Fibroblast of pulmonary artery (primary cell): Measurements from ENCODE around the gene TCF7L1.
A peak's percentile ranks its signal among the peaks of the same experiment; 100 is the strongest.
"Not testable (repeated sequence)": the region's sequence is repeated elsewhere in the genome, so short reads cannot be mapped to it uniquely, and the experiment has no call there.

Experiments
- DNase-seq: peaks from one replicate; pipeline ENCODE4 v3.0.0-alpha.2; 2010; ENCODE audit warnings: low read depth
- H3K4me3 ChIP-seq: replicated peaks from 2 replicates; pipeline ENCODE4 v1.5.1; 2011; ENCODE audit warnings: low read depth, mild to moderate bottlenecking, control low read depth, low read length, moderate library complexity
- TF ChIP-seq, protein P1 (sequence below): IDR thresholded peaks from 2 replicates; pipeline ENCODE4 v1.5.1; 2011; ENCODE audit warnings: mild to moderate bottlenecking, control low read depth, low read length, inconsistent platforms; ENCODE audit errors: missing control alignments

TCF7L1 gene

DNA sequence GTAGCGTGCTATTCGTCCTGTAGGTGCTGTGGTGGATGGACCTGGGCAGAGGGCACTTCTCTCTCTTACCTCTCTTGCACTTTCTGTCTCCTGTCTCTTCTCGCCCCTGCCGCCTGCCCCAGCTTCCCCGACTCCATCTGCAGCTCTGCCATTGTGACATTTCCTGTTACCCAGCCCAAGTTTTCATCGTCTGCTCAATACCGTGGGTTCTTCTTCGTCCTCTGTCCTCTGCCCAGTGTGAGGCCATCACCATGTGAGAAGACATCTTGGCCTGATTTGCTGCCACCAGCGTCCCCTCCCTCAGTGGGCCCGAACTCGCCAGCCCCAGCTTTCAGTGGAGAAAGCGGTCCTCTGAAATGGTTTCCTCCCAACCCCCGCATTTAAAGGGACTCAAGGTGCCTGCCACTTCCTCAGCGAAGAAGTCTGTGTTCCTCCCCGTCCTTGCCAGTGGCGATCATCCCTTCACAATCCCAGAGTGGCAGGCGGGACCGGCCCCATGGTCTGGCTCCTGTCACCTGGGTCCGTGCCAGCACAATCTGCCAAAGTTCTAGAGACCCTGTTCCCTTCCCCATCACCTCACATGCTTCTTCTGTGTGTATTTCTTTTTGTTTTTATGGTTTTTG is 176.6 kb downstream of the TCF7L1 start:
- DNase-seq, result no peak
- TF ChIP-seq, protein P1, sequence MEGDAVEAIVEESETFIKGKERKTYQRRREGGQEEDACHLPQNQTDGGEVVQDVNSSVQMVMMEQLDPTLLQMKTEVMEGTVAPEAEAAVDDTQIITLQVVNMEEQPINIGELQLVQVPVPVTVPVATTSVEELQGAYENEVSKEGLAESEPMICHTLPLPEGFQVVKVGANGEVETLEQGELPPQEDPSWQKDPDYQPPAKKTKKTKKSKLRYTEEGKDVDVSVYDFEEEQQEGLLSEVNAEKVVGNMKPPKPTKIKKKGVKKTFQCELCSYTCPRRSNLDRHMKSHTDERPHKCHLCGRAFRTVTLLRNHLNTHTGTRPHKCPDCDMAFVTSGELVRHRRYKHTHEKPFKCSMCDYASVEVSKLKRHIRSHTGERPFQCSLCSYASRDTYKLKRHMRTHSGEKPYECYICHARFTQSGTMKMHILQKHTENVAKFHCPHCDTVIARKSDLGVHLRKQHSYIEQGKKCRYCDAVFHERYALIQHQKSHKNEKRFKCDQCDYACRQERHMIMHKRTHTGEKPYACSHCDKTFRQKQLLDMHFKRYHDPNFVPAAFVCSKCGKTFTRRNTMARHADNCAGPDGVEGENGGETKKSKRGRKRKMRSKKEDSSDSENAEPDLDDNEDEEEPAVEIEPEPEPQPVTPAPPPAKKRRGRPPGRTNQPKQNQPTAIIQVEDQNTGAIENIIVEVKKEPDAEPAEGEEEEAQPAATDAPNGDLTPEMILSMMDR, result no peak
- no peak overlapping the region for H3K4me3 ChIP-seq

DNA sequence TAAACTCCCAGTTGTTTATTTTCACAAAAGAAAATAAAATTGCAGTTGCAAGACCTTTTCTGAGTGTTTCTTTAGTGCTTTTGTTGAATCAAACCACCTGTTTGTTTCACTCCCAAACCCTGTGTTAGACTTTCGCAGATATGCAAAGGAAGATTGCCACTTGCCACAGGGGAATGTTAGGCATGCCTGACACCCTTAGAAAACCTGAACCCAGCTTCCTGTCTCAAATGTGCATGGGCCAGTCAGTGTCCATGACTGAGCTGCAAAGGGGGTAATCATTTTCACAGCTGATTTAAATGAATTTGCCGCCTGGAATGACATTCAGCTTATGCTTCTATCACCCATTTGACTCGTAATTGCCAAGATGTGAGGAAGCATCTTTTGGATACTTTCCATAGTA is 177.1 kb downstream of the TCF7L1 start:
- H3K4me3 ChIP-seq, result no peak overlapping the region
- TF ChIP-seq, protein P1, result no peak
- no peak for DNase-seq

DNA sequence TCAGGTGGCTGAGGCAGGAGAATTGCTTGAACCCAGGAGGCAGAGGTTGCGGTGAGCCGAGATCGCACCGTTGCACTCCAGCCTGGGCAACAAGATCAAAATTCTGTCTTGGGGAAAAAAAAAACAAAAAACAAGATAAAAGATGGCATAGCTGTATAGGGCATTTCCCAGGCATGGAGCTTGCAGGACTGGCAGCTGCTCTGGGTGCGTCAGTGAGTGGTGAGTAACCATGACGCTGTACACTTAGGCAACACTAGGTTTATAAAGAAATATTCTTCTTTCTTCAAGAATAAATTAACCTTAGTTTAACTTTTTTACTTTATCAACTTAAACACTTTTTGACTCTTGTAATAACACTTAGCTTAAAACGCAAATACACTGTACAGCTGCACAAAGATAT is 179.2 kb downstream of the TCF7L1 start:
- DNase-seq, result peak; percentile 81
- H3K4me3 ChIP-seq, result no peak overlapping the region
- TF ChIP-seq, protein P1, result no peak

DNA sequence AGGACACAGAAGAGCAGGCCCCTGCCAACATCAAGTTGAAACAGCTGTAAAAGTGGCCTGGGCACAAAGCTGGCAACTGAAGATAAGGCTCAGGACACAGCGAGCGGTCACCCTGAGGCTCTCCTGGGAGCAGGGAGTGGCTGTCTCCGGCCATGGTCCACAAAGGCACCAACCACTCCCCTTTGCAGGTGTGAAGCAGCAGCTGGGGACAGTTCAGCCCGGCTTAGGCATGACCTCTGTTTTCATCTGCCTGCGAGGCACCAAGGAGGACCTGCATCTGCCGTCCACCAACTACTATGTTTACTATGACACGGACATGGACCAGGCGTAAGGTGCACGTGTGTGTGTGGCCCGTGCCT is 181.7 kb downstream of the TCF7L1 start:
- TF ChIP-seq, protein P1, result no peak
- H3K4me3 ChIP-seq, result no peak overlapping the region
- no peak for DNase-seq

DNA sequence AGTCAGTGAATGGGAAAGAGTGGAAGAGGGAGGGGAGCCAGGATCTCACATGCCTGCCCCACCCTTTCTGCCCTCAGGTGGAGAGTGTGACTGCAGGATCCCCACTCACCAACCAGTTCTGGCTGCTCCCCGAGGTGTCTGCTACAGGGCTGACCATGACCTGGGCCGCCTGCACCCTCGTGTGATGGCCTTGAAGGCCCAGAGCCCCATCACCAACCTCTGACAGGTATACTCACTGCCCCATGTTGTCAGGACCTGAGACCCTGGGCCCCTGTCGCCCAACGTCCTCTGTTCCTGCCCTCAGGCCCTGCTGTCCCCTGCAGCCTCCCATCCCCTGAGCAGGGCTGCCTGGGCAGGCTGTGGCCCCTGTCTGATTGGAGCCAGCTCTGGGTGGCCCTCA is 182.7 kb downstream of the TCF7L1 start:
- H3K4me3 ChIP-seq, DNase-seq: not testable (repeated sequence)

DNA sequence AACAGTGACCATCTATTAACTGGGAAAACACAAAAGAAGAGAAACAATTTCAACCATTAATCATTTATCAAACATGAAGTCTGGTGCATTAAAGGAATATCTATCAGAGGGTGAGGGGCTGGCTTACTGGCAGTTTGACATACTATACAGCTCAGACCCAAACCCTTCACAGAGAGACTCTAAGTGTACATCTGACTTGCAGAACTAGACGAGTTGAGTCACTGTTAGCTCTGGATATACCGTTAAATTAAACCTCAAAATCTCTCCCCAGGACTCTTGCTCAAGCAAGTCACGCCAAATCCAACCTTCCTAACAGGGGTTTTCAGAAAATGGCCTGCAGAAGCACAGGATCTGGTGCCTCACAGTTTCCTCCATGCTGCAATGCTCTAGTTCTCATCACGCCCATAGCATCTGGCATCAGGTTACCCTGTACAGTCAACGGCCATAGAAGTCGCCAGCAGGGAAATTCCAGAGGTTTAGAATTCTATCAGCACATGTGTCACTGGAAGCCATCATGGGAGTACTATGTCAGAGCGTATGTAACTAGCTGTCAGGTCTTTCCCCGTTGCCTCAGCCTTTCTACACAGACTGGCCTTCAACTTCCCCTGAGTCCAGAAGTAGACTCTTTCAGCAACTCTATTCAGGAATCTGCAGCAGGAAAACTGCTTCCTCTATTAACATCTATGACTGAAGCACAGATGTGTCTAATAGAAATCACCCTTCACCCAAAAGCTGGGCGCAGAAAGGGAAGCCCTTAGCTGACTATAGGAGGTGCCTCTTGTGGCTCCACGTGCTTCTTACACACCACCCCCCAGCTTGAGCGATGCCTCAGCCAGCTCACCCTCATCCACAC is 185.3 kb downstream of the TCF7L1 start:
- TF ChIP-seq, protein P1, result no peak
- DNase-seq, result peak; percentile 61
- H3K4me3 ChIP-seq, result no peak overlapping the region

DNA sequence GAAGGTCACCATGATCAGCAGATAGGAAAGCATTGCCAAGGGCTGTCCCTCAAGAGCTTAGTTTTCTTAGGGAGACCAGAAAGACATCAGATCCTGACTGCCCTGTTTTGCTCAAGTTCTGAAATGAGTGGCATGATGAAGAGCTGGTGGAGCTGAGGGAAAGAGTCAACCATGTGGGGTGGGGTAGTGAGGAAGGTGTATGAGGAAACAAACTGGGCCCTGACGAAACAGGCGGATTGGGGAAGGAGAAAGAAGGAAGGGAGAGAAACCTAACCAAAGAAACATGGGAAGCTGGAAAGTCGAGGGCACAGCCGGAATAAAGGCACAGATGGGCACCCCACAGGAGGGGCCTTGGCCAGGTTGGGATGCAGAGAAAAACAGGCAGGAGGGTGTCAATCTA is 186.6 kb downstream of the TCF7L1 start:
- H3K4me3 ChIP-seq, result no peak overlapping the region
- TF ChIP-seq, protein P1, result no peak
- no peak for DNase-seq
